HG03159 (cell line): Measurements from ENCODE around the gene OSBPL3.
A peak's percentile ranks its signal among the peaks of the same experiment; 100 is the strongest.

ENCODE experiments used
- ATAC-seq: cut with Tn5 transposase; IDR thresholded peaks from one replicate; pipeline ENCODE4 v1.9.1; 2021; ENCODE audit warnings: mild to moderate bottlenecking, moderate library complexity; ENCODE audit not compliant: unreplicated experiment

Gene OSBPL3

GRCh38 chr7:24956021-24956420 is 24.0 kb downstream of the OSBPL3 start:
- ATAC-seq = no peak

- no peak for ATAC-seq
Observed at GRCh38 chr7:24955313-24955712, 24.7 kb downstream of the OSBPL3 start.

GRCh38 chr7:24952464-24952863 is 27.5 kb downstream of the OSBPL3 start:
- no peak for ATAC-seq

GRCh38 chr7:24951441-24951980 is 28.5 kb downstream of the OSBPL3 start:
- ATAC-seq = no peak

- no peak for ATAC-seq
Observed at GRCh38 chr7:24949884-24950283, 30.1 kb downstream of the OSBPL3 start.

GRCh38 chr7:24948739-24949138 is 31.2 kb downstream of the OSBPL3 start:
- ATAC-seq = no peak

GRCh38 chr7:24946467-24946866 is 33.5 kb downstream of the OSBPL3 start:
- ATAC-seq = no peak

GRCh38 chr7:24945899-24946298 is 34.1 kb downstream of the OSBPL3 start:
- no peak for ATAC-seq

GRCh38 chr7:24943096-24943948 is 36.7 kb downstream of the OSBPL3 start:
- ATAC-seq = no peak

GRCh38 chr7:24942226-24942625 is 37.8 kb downstream of the OSBPL3 start:
- no peak for ATAC-seq

GRCh38 chr7:24939416-24939815 is 40.6 kb downstream of the OSBPL3 start:
- no peak for ATAC-seq

GRCh38 chr7:24936121-24936824 is 43.7 kb downstream of the OSBPL3 start:
- ATAC-seq = peak; percentile 73

- no peak for ATAC-seq
Observed at GRCh38 chr7:24933298-24933697, 46.7 kb downstream of the OSBPL3 start.

GRCh38 chr7:24932815-24933214 is 47.2 kb downstream of the OSBPL3 start:
- ATAC-seq = no peak

- no peak for ATAC-seq
Observed at GRCh38 chr7:24932389-24932788, 47.6 kb downstream of the OSBPL3 start.

GRCh38 chr7:24931844-24932243 is 48.1 kb downstream of the OSBPL3 start:
- ATAC-seq = no peak

GRCh38 chr7:24930856-24931255 is 49.1 kb downstream of the OSBPL3 start:
- ATAC-seq = no peak

GRCh38 chr7:24926623-24927524 is 53.1 kb downstream of the OSBPL3 start:
- no peak for ATAC-seq

- ATAC-seq = no peak
Observed at GRCh38 chr7:24924375-24924774, 55.6 kb downstream of the OSBPL3 start.

GRCh38 chr7:24923172-24923865 is 56.7 kb downstream of the OSBPL3 start:
- ATAC-seq = no peak
